Occipital lobe (tissue), 1 donor: ENCODE data around the gene ACP7. TPM values are rescaled to one million over a fixed set of nuclear protein-coding genes. Genes with fewer than 3 reads are reported as not detected.

Experiments
- total RNA-seq: library from RNA; depleted of rRNA; stranded (reverse); fragments of >200 nt; gene quantifications from one replicate; pipeline ENCODE4 v1.2.3, GENCODE V29; 2014

Gene ACP7
- total RNA-seq, 1 donor from 2014 or later, result not detected

Other genes with a start within 250 kb of the ACP7 start
- 350 TPM for gene HNRNPL, start 234.4 kb upstream of the ACP7 start, total RNA-seq
- gene RINL, start 206.1 kb upstream of the ACP7 start, total RNA-seq, result 2.5 TPM
- gene SIRT2, start 184.8 kb upstream of the ACP7 start, total RNA-seq, result 57.2 TPM
- gene NFKBIB, start 184.4 kb upstream of the ACP7 start, total RNA-seq, result 4.1 TPM
- gene CCER2, start 172.2 kb upstream of the ACP7 start, total RNA-seq, result 1.1 TPM
- 5.0 TPM for gene SARS2, start 153.6 kb upstream of the ACP7 start, total RNA-seq
- 13.1 TPM for gene MRPS12, start 153.4 kb upstream of the ACP7 start, total RNA-seq
- gene FBXO17, start 108.6 kb upstream of the ACP7 start, total RNA-seq, result 3.6 TPM
- gene FBXO27, start 51.8 kb upstream of the ACP7 start, total RNA-seq, result 5.6 TPM
- gene PAK4, start 41.4 kb downstream of the ACP7 start, total RNA-seq, result 1.9 TPM
- not detected for gene NCCRP1, start 112.6 kb downstream of the ACP7 start, total RNA-seq
- gene SYCN, start 119.9 kb downstream of the ACP7 start, total RNA-seq, result not detected
- not detected for gene IFNL3, start 160.6 kb downstream of the ACP7 start, total RNA-seq
- gene IFNL4, start 164.5 kb downstream of the ACP7 start, total RNA-seq, result not detected
- gene IFNL2, start 184.0 kb downstream of the ACP7 start, total RNA-seq, result not detected
- gene IFNL1, start 212.0 kb downstream of the ACP7 start, total RNA-seq, result not detected
- 6.9 TPM for gene LRFN1, start 236.5 kb downstream of the ACP7 start, total RNA-seq